HG03060 (cell line): ENCODE results near the gene ITIH3.

ENCODE experiments used
- ATAC-seq: cut with Tn5 transposase; IDR thresholded peaks from one replicate; pipeline ENCODE4 v1.9.1; 2021; ENCODE audit warnings: low read depth, moderate number of reproducible peaks; ENCODE audit not compliant: unreplicated experiment

Gene ITIH3

GRCh38 chr3:52820736-52821135 is 26.1 kb downstream of the ITIH3 start:
- ATAC-seq, result no peak

GRCh38 chr3:52822363-52822762 is 27.8 kb downstream of the ITIH3 start:
- no peak for ATAC-seq

GRCh38 chr3:52824037-52824436 is 29.4 kb downstream of the ITIH3 start:
- ATAC-seq, result no peak

- ATAC-seq, result no peak
Observed at GRCh38 chr3:52827441-52827840, 32.8 kb downstream of the ITIH3 start.

GRCh38 chr3:52827866-52828376 is 33.3 kb downstream of the ITIH3 start:
- ATAC-seq, result no peak

GRCh38 chr3:52829482-52829881 is 34.9 kb downstream of the ITIH3 start:
- ATAC-seq, result no peak

GRCh38 chr3:52829906-52830463 is 35.4 kb downstream of the ITIH3 start:
- no peak for ATAC-seq

GRCh38 chr3:52830535-52831258 is 36.1 kb downstream of the ITIH3 start, which contains the start of gene ITIH4:
TSS of gene ITIH4 (minus strand) at chr3:52830672. CDS start at chr3:52830642, 30 bp downstream.
- no peak for ATAC-seq

- ATAC-seq, result no peak
Observed at GRCh38 chr3:52831500-52832301, 37.1 kb downstream of the ITIH3 start.

GRCh38 chr3:52833202-52833601 is 38.6 kb downstream of the ITIH3 start:
- no peak for ATAC-seq

- no peak for ATAC-seq
Observed at GRCh38 chr3:52834871-52835501, 40.4 kb downstream of the ITIH3 start, which contains the start of gene MUSTN1. TSS of gene MUSTN1 (minus strand) at chr3:52835019. CDS start at chr3:52834948, 71 bp downstream.

- no peak for ATAC-seq
Observed at GRCh38 chr3:52835766-52836470, 41.3 kb downstream of the ITIH3 start.

GRCh38 chr3:52836471-52836845 is 41.9 kb downstream of the ITIH3 start:
- no peak for ATAC-seq

- ATAC-seq, result no peak
Observed at GRCh38 chr3:52836986-52837385, 42.4 kb downstream of the ITIH3 start.

GRCh38 chr3:52838561-52839267 is 44.1 kb downstream of the ITIH3 start:
- ATAC-seq, result no peak

GRCh38 chr3:52839268-52839575 is 44.6 kb downstream of the ITIH3 start:
- no peak for ATAC-seq

GRCh38 chr3:52839892-52840545 is 45.4 kb downstream of the ITIH3 start:
- no peak for ATAC-seq

GRCh38 chr3:52841211-52841980 is 46.8 kb downstream of the ITIH3 start:
- no peak for ATAC-seq

GRCh38 chr3:52841981-52842340 is 47.4 kb downstream of the ITIH3 start:
- no peak for ATAC-seq
